Non-pigmented ciliary epithelial cell (primary cell): ENCODE results near the gene TDRD1.

Experiments used
- DNase-seq: peaks from one replicate; pipeline ENCODE4 v3.0.0-alpha.2; 2010; ENCODE audit warnings: low read depth

Gene TDRD1

DNA sequence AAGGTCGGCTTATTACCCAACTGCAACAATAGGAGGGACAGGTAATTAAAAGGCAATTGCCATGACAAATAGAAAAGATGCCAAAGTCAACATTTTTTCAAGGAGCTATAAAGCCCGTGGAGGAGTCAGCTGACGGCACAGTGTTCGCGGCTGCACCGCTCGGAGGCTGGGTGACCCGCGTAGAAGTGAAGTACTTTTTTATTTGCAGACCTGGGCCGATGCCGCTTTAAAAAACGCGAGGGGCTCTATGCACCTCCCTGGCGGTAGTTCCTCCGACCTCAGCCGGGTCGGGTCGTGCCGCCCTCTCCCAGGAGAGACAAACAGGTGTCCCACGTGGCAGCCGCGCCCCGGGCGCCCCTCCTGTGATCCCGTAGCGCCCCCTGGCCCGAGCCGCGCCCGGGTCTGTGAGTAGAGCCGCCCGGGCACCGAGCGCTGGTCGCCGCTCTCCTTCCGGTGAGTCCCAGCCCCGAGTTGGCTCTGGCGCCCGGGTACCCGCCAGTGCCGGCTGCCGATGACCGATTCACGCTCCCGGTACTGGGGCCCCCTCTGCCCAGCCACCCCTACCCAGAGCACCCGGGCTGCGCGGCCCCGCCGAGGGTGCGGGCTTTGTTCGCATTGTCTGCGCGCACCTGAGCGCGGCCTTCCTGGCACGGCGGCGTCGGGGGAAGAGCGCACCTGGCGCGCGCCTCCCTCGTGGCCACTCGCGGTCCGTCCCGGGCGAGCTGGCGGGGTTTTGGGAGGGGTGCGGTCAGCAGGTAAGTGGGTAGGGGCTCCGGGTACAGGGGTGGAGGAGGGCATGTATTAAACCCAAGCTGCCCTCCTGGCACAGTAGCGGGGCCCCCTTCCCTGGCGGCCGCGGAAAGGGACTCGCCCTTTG lies 60.2 kb downstream of the TDRD1 start, which contains the start of gene VWA2:
TSS of gene VWA2 (plus strand) at position 138 of the 877 bp plus-strand sequence. CDS start 9,460 bp downstream, outside the sequence.
- no peak for DNase-seq

DNA sequence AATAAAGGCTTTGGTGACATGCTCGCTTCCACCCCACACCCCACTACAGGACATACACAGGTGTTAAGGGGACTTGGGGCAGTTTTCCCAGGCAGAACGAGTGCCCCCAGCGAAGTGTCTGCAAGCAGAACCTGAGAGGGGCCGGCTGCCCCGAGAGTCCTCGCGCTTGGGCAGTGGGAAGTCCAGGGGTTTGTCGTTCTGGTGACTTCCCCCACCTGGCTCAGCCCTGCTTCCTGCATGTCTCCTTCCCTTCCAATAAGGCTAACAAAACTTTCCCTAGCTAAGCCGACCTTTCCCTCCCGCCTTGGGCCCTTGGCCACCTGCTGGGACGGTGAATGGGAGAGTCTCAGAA lies 60.8 kb downstream of the TDRD1 start:
- DNase-seq: no peak

DNA sequence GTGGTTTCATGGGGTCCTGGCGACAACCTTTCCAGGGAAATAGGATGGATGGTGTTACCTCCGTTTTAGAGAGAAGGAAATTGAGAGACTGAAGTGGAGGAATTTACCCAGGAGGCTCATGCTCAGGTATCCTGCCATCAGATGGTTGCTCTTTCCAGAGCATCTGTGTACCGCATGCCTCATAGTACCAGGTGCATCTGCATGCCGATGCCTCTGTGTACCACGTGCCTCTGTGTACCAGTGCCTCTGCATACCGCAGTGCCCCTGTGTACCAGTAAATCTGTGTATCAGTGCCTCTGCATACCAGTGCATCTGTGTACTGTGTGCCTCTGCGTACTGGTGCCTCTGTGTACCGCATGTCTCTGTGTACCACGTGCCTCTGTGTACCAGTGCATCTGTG lies 63.1 kb downstream of the TDRD1 start:
- no peak for DNase-seq

DNA sequence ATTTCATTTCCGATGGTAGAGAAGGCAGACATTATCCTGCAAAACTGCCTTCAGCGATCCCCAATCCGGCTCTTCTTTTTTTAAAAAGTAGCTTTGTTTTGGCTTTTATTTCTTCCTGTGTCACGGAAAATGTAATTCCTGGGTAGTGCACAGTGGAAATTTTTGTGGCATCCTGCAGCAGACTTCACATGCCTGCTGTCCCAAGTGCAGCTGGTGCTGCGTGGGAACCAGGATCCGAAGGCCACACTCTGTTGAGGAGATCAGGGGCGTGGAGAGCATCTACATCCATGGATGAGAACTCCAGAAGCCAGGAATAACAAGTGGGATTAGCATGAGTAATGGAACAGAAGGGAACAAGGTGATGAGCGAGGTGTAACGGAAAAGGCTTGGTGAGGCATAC lies 64.5 kb downstream of the TDRD1 start:
- DNase-seq: no peak

DNA sequence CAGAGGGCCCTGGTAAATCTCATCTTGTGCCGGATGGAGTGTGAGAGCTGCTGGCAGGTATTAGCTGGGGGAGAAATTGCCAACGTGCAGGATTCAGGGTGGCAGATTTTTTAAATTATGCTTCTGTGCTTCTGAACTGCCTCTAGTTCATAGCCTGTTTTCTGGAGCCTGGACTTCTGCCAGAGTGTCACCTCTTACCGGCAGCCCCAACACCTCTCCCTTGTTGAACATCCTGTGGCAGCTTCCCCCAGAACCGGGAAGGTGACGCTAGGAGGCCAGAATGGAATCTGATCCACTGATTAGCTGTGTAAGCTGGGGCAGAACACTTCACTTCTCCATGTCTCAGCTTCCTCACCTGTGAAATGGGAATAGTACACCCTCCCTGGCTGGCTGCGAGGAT lies 65.0 kb downstream of the TDRD1 start:
- no peak for DNase-seq

DNA sequence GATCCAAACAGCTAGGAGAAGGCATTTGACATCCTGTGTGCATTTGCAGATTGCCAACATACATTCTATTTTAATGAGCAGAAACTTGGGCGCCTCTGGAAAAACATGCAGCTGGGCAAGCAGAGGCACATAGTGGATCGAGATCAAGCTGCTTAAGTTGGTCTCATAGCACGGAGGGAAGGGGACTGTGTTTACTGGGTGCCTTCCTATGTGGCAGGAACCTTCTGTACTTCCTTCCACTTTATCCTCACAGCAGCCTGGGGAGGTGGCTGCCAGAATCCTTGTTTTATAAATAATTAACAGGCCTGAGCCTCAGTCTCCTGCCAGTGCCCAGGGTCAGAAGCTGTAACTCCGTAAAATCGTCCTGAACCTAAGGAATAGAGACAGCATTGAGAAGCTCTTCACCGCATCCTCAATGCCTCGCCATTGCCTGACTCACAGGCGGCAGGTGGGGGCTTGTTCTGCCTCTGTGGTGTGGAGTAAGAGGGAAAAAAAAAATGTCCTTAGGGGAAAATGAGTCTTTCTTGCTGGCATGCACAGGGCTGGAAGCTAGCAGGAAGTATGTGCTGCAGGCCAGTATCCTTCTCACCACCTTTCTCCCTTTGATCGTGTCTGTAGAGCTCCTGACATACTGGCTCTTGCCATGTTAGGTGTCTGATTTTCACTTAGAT lies 66.1 kb downstream of the TDRD1 start:
- DNase-seq: no peak

DNA sequence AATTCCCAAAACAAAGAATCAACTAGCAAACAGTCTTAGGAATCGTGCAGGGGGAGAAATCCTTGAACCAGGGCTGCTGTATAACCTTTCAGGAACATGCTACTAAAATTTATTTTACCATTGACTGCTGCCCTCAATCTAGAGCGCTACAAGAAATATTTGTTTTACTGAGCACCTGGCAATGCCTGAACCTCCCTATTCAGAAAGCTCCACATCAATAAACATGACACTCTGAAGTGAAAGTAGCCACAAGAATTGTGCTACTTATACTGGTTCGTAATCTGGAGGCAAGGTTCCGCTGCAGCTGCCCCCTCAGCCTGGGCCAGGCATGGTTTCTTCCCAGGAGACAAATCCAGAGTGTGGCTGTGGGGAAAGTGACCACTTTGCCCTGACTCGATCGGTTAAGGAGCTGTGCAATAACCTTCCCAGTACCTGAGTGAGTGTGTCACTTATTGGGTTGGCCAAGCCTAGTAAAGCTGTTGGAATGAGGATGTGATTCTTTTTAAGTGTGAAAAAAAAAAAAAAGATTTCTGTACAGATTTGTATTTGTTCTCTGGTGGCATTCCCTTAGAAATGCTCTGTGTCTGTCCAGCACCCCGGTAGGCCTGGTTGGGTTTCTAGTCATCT lies 67.6 kb downstream of the TDRD1 start:
- no peak for DNase-seq

DNA sequence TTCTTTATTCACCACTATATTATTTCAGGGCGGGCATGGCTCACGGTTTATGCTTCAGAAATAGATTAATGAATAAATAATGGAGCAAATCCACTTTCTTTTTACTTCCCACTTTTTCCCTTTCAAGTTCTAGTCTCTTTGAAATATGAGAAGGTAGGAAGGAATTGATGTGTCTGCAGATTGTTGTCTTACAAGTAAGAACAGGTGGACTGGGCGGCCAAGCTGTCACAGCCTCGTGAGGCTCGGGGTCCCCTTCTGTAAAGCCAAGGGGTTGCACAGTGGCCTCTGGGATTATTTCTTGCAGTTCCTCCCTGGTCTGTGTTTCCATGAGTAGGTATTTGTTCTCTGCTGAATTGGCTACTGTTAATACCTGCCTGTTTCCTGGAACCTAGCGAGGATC lies 71.1 kb downstream of the TDRD1 start:
- no peak for DNase-seq

DNA sequence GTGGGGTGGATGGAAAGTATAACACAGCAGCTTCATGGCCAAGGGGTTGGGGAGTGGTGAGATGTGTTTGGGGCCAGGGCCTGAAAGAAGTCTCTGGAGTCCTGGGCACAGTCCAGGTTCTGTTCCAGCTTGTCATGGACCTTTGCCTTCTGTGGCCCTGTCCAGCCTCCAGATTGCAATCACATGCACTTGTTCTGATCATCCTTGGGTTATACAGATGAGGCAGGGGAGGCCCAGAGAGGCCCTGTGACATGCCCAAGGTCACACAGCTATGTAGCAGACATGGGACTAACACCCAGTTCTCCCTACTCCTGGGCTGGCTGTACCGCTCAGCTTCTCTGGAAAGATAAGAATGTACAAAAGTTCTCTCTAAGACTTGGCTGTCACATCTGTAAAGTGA lies 71.6 kb downstream of the TDRD1 start:
- DNase-seq: no peak

DNA sequence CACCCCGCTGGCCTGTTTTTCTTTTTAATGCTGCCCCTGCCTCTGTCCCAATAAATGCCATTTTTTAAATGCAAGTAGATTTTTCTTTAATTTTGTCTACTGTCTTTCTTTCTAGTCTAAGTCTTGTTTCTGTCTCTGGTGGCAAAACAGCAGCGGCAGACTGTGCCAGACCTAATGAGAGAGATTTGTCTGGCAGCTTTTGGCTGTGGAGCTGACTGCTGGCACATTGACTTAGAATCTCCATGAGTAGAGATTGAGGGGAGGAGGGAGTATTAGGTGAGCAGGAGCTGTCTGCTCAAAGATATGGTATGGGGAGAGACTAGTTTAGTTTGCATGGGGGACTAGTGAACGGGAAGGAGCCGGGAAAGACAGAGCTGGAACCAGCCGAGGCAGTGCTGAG lies 72.9 kb downstream of the TDRD1 start:
- DNase-seq: no peak

DNA sequence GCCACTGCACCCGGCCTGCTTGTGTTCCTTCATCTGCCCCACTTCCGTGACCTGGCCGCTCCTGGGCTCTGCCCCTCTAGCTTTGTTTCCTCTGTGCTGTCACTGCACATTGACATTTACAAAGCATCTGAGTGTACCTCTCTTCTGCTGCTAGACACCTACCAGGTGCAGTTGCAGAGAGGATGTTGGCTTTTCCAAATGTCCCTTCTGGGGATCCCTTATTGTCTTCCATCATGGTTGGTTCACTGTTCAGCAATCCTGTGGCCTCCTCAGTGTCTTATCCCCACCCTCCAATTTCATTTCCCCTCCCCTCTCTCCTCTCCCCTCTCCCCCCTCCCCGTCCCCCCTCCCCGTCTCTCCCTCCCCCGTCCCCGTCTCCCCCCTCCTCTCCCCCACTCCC lies 73.7 kb downstream of the TDRD1 start:
- no peak for DNase-seq

DNA sequence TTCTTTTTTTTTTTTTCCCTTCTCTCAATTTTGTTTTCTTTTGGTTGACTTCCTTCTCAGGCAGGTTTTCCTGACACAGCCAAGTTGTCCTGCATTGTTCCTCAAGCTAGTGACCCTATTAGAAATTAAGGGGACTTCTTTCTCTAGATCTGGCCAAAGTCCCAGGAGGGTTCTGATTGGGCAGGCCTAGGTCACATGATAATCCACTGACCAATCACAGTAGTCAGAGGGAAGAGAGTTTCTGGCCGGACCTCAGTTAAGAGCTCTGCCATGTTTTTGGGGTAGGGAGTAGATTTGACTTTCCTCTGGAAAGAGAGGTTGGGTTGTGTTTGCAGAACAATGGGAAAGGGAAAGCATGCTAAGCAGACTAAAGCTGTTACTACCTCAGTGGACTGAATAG lies 76.1 kb downstream of the TDRD1 start:
- DNase-seq: no peak

DNA sequence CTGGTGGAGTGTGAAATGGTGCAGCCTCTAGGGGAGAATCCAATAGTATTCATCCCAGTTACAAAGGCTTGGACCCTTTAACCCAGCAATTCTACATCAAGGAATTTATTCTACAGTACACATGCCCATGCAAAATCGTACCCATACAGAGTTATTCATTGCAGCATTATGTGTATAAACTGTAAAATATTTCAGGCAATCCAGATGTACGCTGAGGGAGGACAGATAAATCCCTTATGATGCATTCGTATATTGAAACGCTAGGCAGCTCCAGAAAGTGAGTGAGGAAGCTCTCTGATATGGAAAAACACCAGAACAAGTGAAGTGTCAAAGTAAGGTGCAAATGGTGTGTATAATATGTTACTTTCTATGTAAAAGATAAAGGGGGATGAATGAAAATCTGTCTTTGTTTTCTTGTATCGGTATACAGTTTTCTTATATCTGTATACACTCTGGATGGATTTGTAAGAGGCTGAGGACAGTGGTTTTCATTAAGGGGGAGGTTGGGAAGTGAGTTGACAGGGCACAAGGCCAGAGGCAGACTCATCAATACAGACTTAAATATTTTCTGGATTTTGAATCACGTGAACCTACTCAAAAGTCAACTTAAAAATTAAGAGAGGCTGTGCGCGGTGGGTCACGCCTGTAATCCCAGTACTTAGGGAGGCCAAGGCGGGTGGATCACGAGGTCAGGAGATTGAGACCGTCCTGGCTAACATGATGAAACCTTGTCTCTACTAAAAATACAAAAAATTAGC lies 77.0 kb downstream of the TDRD1 start:
- no peak for DNase-seq

DNA sequence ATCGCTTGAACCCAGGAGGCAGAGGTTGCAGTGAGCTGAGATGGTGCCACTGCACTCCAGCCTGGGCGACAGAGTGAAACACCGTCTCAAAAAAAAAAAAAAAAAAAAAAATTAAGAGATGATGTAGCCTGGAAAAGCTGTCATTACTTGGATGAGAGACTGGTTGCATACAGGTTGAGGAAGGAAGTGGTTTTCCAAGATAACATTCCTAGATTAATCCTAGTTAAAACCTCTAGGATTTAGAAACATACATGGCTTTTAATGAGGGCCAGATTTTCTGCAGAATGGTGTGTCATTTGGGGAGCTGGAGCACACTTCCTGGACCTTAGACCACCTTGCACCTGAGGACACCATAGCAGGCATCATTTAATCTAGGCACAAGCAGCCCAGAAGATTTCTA lies 77.7 kb downstream of the TDRD1 start:
- DNase-seq: no peak

DNA sequence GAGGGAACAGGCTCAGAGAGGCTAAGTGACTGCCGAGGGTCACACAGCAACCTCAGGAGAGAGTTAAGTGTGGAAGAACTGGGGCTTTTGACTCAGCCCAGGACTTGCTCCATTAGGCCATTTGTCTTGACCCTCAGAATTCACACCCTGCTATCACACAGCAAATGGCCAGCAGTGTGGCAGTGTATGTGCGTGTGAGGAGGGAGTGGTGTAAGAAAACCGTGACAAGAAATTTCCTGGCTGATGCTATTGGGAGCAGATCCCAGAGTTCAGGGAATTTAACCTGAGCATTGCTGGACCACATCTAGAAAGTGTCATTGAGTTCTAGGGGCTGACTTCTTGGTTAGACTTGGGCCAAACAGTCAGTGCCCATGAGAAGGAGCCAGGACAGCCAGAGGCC lies 78.3 kb downstream of the TDRD1 start:
- DNase-seq: no peak

DNA sequence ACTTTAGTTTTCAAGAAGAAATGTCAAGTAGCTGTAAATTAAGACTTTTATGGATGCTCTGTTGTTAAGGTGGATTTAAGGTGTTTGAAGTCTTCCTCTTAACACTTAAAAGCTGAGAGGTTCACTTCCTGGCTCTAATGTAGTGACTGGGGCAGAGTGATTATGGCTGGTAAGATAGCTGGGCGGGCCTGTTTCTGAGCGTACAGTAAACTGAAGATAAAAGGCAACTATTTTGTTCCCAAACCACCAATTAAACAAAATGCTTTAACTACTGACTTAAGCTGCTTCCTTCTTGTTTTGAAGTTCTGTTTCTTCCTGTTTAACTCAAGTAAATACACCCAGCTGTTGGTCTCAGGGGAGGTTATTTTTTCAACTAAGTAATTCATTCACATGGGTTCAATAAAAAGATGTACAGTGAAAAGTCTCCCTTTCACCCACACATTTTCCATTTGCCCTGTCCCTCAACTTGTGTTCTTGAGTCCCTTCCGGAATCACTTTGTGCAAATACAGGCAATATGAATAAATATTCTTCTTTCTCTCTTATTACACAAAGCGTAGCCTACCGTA lies 79.2 kb downstream of the TDRD1 start:
- no peak for DNase-seq

DNA sequence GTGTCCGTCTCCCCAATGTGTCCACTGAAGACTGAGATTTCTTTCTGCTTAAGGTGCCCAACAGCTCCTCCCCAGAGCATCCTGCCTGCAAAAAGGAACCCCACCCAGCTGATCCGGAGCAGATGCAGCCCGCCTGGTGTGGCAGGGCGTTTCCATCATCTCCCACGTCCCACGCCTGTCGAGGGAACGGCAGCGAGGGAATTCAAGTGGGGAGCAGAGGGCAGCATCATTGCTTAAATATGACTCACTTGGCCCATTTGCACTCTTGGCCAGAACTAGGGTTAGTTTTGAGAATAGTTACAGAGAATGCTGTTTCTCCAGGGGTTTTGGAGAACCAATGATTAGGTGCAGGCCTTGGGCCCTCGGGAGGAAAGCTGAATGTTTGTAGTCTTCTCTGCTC lies 80.7 kb downstream of the TDRD1 start:
- no peak for DNase-seq

DNA sequence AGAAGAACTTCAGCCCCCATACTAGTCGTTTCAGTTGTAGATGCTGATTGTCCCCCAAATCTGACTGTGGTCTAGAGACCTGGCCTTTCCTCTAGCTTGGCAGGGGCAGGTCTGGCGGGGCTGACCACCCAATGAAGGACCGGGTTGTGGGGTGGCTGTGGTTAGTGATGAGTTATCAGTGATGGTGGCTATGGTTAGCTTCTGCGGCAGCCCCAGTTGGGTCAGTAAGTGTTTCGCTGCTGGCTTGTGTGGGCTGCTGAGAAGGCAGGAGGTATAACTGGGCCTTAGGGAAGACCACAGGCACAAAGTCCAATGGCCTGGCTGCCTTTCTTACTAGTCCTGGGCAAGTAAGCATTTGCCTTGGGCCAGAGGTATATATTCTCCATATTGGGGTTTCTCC lies 81.2 kb downstream of the TDRD1 start:
- DNase-seq: no peak

DNA sequence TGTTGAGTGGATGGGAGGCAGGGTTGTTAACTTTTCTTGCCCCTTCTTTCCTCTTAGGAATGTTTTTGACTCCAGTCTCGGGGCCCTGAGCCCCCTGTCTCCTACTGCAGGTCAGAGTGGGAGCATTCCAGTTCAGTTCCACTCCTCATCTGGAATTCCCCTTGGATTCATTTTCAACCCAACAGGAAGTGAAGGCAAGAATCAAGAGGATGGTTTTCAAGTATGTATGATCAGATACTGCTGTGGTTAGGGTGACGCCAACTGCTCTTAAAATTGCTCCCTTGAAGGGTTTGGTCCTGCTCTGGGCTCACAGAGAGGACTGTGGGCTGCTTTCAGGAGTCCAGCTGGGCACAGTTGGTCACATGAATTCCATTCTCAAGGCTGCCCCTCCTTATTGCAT lies 81.9 kb downstream of the TDRD1 start:
- peak; percentile 47 for DNase-seq

DNA sequence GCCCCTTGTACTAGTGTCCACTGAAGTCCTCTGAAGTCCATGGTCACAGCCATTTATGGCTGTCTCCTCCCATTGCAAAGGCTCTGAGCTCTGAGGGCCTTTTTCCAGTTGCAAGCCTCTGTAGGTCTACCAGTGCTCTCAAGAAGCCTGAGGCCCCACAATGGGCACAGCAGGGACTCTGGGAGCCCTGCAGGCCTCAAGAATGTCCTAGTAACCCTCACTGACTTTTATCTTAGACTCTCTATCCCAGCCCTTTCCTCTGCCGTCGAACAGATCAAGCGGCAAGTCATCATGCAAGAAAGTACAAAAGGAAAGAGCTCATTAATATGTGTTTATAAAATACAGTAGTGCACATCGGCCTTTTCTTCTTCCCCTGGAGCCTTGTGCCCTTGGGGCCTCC lies 83.3 kb downstream of the TDRD1 start:
- DNase-seq: no peak

DNA sequence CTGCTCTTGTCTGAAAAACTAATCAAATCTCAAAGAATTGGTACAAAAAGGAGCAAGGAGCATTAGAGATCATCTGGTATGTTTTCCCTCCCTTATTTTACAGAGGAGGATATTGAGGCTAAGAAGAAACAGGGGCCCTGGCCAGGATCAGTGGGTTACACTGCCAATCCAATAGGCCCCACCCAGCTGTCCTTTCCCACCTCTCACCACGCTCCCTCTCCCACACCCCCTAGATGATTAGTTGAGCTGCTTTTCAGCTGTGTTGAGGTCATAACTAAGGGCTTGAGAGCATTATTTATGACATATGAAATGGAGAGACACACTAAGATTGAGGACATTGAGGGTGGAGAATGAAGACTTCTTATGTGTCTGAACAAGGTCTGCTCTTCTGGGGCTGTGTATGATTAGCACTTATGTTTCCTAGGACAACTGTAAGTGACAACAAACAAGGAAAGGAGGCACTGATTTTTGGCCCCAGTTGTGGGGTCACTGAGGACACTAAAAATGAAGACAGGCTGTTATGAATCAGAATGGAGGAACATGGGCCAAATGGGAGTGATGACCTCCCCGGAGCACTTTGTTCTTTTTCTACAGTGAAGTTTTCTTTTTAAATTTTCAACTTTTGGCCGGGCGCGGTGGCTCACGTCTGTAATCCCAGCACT lies 86.4 kb downstream of the TDRD1 start:
- DNase-seq: no peak

DNA sequence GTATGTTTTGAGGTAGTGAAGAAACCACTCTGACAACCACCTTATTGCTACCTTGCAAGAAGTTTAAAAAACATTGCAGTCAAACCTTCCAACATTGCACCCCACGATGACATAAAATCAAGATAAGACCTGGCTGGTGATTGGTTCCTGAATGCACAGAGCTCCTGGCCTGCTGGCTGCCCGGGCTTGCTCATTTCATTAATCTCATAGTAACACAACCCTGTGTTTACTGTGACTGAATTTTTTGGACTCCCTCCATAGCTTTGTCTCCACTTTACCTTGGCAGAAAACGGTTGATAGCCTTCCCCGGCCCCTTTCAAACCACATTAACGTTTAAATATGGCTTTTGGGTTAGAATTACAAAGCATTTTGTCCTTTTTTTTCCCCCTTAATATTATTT lies 87.4 kb downstream of the TDRD1 start:
- peak; percentile 30 for DNase-seq
